GM23338 (cell line): ENCODE measurements around the gene SUCLG2.

Experiments
- CREB1 ChIP-seq: fragments of 250-450 bp; sonication (Bioruptor Pico); IDR thresholded peaks from 2 replicates; pipeline ENCODE4 v1.5.0; 2020; ENCODE audit warnings: low read depth, mild to moderate bottlenecking, moderate library complexity
- EZH2 ChIP-seq: fragments of 200-600 bp; sonication (generic); IDR thresholded peaks from one replicate; pipeline ENCODE4 v1.8.0; 2017; ENCODE audit warnings: antibody characterized with exemption, mild to moderate bottlenecking, low read depth; ENCODE audit not compliant: unreplicated experiment
- EZH2phosphoT487 ChIP-seq: fragments of 200-600 bp; sonication (generic); IDR thresholded peaks from one replicate; pipeline ENCODE4 v1.8.1; 2018; ENCODE audit warnings: antibody characterized with exemption; ENCODE audit not compliant: unreplicated experiment
- JUNB ChIP-seq: IDR thresholded peaks from one replicate; pipeline ENCODE4 v1.6.1; 2016; ENCODE audit warnings: antibody characterized with exemption; ENCODE audit not compliant: unreplicated experiment
- NANOG ChIP-seq: IDR thresholded peaks from 2 replicates; pipeline ENCODE4 v1.6.1; 2016; ENCODE audit warnings: antibody characterized with exemption, borderline replicate concordance
- POLR2AphosphoS5 ChIP-seq: IDR thresholded peaks from 2 replicates; pipeline ENCODE4 v1.6.1; 2016; ENCODE audit warnings: antibody characterized with exemption, low read depth
- STAT1 ChIP-seq: IDR thresholded peaks from one replicate; pipeline ENCODE4 v1.6.1; 2016; ENCODE audit warnings: antibody characterized with exemption; ENCODE audit not compliant: unreplicated experiment
- ZNF114 ChIP-seq: fragments of 250-450 bp; sonication (Bioruptor Pico); IDR thresholded peaks from 2 replicates; pipeline ENCODE4 v1.5.0; 2020; ENCODE audit warnings: mild to moderate bottlenecking, moderate library complexity
- ZNF331 ChIP-seq: fragments of 250-450 bp; sonication (Bioruptor Pico); IDR thresholded peaks from 2 replicates; pipeline ENCODE4 v1.5.0; 2020; ENCODE audit warnings: low read depth, mild to moderate bottlenecking, moderate library complexity
- TF ChIP-seq, protein P1 (sequence below): IDR thresholded peaks from one replicate; pipeline ENCODE4 v1.6.1; 2018; ENCODE audit warnings: antibody characterized with exemption; ENCODE audit not compliant: unreplicated experiment
- TF ChIP-seq, protein P2 (sequence below), 2 experiments: fragments of 200-600 bp in 1 of 2; sonication (generic) in 1 of 2; conservative IDR thresholded peaks; 2 replicates each; pipeline versions ENCODE4 v1.5.1 to v1.6.1; 2016 to 2017; ENCODE audit warnings: antibody characterized with exemption in 2 of 2, low read depth in 2 of 2, mild to moderate bottlenecking in 2 of 2, moderate library complexity in 1 of 2
- TF ChIP-seq, protein P3 (sequence below): IDR thresholded peaks from 2 replicates; pipeline ENCODE4 v1.6.1; 2016; ENCODE audit warnings: antibody characterized with exemption
- TF ChIP-seq, protein P4 (sequence below): fragments of 250-450 bp; sonication (Bioruptor Pico); IDR thresholded peaks from 2 replicates; pipeline ENCODE4 v1.5.0; 2020; ENCODE audit warnings: mild to moderate bottlenecking, moderate library complexity

DNA sequence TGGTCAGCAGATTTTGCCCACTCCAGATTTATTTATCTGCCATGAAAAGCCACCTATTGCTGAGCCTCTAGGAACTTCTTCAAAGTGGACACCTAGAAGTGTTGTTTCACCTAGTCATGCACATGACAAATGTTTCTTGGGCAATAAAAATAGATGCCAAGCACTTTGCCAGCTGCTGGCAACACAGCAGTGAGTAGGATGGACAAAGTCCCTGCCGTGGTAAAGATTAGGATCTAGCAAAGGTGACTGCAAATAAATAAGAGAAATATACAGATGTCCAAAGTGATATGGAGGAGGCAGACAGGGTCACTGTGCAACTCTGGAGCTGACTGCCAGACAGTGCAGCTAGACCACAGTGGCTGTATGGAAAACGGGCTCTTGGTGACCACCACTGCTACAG is 137.9 kb downstream of the SUCLG2 start:
- TF ChIP-seq, protein P1, sequence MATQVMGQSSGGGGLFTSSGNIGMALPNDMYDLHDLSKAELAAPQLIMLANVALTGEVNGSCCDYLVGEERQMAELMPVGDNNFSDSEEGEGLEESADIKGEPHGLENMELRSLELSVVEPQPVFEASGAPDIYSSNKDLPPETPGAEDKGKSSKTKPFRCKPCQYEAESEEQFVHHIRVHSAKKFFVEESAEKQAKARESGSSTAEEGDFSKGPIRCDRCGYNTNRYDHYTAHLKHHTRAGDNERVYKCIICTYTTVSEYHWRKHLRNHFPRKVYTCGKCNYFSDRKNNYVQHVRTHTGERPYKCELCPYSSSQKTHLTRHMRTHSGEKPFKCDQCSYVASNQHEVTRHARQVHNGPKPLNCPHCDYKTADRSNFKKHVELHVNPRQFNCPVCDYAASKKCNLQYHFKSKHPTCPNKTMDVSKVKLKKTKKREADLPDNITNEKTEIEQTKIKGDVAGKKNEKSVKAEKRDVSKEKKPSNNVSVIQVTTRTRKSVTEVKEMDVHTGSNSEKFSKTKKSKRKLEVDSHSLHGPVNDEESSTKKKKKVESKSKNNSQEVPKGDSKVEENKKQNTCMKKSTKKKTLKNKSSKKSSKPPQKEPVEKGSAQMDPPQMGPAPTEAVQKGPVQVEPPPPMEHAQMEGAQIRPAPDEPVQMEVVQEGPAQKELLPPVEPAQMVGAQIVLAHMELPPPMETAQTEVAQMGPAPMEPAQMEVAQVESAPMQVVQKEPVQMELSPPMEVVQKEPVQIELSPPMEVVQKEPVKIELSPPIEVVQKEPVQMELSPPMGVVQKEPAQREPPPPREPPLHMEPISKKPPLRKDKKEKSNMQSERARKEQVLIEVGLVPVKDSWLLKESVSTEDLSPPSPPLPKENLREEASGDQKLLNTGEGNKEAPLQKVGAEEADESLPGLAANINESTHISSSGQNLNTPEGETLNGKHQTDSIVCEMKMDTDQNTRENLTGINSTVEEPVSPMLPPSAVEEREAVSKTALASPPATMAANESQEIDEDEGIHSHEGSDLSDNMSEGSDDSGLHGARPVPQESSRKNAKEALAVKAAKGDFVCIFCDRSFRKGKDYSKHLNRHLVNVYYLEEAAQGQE: no peak
- TF ChIP-seq, protein P2, sequence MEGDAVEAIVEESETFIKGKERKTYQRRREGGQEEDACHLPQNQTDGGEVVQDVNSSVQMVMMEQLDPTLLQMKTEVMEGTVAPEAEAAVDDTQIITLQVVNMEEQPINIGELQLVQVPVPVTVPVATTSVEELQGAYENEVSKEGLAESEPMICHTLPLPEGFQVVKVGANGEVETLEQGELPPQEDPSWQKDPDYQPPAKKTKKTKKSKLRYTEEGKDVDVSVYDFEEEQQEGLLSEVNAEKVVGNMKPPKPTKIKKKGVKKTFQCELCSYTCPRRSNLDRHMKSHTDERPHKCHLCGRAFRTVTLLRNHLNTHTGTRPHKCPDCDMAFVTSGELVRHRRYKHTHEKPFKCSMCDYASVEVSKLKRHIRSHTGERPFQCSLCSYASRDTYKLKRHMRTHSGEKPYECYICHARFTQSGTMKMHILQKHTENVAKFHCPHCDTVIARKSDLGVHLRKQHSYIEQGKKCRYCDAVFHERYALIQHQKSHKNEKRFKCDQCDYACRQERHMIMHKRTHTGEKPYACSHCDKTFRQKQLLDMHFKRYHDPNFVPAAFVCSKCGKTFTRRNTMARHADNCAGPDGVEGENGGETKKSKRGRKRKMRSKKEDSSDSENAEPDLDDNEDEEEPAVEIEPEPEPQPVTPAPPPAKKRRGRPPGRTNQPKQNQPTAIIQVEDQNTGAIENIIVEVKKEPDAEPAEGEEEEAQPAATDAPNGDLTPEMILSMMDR (conservative IDR thresholded peaks at IDR 0.05; ENCODE audit: low read depth in 2 of 2): no peak
- TF ChIP-seq EZH2 (no peak), POLR2AphosphoS5 (no peak), CREB1 (CRISPR knock-in tag) (no peak), EZH2phosphoT487 (no peak), JUNB (no peak), STAT1 (no peak), ZNF114 (CRISPR knock-in tag) (no peak), ZNF331 (CRISPR knock-in tag) (no peak), NANOG (no peak)
- TF ChIP-seq, protein P3, sequence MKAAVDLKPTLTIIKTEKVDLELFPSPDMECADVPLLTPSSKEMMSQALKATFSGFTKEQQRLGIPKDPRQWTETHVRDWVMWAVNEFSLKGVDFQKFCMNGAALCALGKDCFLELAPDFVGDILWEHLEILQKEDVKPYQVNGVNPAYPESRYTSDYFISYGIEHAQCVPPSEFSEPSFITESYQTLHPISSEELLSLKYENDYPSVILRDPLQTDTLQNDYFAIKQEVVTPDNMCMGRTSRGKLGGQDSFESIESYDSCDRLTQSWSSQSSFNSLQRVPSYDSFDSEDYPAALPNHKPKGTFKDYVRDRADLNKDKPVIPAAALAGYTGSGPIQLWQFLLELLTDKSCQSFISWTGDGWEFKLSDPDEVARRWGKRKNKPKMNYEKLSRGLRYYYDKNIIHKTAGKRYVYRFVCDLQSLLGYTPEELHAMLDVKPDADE: no peak
- TF ChIP-seq, protein P4, sequence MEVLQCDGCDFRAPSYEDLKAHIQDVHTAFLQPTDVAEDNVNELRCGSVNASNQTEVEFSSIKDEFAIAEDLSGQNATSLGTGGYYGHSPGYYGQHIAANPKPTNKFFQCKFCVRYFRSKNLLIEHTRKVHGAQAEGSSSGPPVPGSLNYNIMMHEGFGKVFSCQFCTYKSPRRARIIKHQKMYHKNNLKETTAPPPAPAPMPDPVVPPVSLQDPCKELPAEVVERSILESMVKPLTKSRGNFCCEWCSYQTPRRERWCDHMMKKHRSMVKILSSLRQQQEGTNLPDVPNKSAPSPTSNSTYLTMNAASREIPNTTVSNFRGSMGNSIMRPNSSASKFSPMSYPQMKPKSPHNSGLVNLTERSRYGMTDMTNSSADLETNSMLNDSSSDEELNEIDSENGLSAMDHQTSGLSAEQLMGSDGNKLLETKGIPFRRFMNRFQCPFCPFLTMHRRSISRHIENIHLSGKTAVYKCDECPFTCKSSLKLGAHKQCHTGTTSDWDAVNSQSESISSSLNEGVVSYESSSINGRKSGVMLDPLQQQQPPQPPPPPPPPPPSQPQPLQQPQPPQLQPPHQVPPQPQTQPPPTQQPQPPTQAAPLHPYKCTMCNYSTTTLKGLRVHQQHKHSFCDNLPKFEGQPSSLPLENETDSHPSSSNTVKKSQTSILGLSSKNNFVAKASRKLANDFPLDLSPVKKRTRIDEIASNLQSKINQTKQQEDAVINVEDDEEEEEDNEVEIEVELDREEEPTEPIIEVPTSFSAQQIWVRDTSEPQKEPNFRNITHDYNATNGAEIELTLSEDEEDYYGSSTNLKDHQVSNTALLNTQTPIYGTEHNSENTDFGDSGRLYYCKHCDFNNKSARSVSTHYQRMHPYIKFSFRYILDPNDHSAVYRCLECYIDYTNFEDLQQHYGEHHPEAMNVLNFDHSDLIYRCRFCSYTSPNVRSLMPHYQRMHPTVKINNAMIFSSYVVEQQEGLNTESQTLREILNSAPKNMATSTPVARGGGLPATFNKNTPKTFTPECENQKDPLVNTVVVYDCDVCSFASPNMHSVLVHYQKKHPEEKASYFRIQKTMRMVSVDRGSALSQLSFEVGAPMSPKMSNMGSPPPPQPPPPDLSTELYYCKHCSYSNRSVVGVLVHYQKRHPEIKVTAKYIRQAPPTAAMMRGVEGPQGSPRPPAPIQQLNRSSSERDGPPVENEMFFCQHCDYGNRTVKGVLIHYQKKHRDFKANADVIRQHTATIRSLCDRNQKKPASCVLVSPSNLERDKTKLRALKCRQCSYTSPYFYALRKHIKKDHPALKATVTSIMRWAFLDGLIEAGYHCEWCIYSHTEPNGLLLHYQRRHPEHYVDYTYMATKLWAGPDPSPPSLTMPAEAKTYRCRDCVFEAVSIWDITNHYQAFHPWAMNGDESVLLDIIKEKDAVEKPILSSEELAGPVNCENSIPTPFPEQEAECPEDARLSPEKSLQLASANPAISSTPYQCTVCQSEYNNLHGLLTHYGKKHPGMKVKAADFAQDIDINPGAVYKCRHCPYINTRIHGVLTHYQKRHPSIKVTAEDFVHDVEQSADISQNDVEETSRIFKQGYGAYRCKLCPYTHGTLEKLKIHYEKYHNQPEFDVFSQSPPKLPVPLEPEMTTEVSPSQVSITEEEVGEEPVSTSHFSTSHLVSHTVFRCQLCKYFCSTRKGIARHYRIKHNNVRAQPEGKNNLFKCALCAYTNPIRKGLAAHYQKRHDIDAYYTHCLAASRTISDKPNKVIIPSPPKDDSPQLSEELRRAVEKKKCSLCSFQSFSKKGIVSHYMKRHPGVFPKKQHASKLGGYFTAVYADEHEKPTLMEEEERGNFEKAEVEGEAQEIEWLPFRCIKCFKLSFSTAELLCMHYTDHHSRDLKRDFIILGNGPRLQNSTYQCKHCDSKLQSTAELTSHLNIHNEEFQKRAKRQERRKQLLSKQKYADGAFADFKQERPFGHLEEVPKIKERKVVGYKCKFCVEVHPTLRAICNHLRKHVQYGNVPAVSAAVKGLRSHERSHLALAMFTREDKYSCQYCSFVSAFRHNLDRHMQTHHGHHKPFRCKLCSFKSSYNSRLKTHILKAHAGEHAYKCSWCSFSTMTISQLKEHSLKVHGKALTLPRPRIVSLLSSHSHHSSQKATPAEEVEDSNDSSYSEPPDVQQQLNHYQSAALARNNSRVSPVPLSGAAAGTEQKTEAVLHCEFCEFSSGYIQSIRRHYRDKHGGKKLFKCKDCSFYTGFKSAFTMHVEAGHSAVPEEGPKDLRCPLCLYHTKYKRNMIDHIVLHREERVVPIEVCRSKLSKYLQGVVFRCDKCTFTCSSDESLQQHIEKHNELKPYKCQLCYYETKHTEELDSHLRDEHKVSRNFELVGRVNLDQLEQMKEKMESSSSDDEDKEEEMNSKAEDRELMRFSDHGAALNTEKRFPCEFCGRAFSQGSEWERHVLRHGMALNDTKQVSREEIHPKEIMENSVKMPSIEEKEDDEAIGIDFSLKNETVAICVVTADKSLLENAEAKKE (CRISPR knock-in tag): no peak
